GM10266 (cell line): ENCODE results near the gene ZBTB49.
"Not testable (repeated sequence)": the region's sequence is repeated elsewhere in the genome, so short reads cannot be mapped to it uniquely, and the experiment has no call there.

ENCODE experiments used
- DNase-seq: peaks from one replicate; pipeline ENCODE4 v3.0.0; 2012; ENCODE audit errors: extremely low spot score
- TF ChIP-seq, protein P1 (sequence below): IDR thresholded peaks from 2 replicates; pipeline ENCODE4 v1.5.1; 2012; ENCODE audit warnings: mild to moderate bottlenecking, low read depth; ENCODE audit not compliant: control insufficient read depth, insufficient read depth; ENCODE audit errors: missing control alignments

The ZBTB49 gene

DNA sequence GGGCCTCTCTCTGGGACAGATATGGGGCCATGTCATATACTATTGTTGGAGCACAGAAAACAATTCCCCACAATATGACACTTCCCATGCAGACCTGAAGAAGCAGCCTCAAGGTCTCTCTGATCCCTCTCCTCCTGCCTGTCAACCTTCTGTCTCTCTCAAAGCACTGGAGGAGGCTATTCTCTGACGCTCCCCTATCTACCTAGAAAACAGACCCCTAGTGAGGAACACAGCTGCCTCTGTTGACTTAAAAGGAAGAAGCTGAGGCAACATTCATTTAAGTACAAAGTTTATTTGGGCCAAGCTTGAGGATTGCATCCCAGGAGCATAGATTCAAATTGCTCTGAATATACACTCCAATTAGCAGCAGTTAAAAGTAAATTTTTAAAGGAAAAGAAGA lies 57.5 kb downstream of the ZBTB49 start:
- DNase-seq, result no peak

DNA sequence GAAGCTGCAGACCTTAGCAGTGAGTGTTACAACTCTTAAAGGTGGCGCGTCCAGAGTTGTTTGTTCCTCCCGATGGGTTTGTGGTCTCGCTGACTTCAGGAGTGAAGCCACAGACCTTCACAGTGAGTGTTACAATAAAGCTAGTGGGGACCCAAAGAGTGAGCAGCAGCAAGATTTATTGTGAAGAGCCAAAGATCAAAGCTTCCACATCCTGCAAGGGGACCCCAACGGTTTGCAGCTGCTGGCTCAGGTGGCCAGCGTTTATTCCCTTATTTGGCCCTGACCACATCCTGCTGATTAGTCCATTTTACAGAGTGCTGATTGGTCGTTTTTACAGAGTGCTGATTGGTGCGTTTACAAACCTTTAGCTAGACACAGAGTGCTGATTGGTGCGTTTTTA lies 58.5 kb downstream of the ZBTB49 start:
- DNase-seq, result not testable (repeated sequence)

More for the DNA sequence above, 57.5 kb downstream of the ZBTB49 start:
- TF ChIP-seq, protein P1, sequence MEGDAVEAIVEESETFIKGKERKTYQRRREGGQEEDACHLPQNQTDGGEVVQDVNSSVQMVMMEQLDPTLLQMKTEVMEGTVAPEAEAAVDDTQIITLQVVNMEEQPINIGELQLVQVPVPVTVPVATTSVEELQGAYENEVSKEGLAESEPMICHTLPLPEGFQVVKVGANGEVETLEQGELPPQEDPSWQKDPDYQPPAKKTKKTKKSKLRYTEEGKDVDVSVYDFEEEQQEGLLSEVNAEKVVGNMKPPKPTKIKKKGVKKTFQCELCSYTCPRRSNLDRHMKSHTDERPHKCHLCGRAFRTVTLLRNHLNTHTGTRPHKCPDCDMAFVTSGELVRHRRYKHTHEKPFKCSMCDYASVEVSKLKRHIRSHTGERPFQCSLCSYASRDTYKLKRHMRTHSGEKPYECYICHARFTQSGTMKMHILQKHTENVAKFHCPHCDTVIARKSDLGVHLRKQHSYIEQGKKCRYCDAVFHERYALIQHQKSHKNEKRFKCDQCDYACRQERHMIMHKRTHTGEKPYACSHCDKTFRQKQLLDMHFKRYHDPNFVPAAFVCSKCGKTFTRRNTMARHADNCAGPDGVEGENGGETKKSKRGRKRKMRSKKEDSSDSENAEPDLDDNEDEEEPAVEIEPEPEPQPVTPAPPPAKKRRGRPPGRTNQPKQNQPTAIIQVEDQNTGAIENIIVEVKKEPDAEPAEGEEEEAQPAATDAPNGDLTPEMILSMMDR, result no peak

DNA sequence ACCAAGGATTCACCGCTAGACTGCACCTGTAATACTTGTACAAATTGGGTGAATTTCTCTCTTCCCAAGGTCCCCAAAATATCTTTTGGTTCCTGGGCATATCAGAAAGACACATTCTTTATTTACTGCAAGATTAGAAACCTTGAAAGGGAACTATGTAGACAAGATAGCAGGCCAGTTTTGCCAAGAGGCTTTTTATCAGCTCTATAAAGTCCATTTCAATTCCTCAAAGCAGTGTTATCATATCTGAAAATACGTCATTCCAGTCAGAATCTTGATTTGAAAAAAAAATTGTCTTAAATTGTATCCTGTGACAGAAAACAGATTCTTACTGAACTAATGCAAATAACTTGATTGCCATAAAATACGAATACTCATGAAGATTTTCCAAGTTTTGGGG lies 59.8 kb downstream of the ZBTB49 start:
- TF ChIP-seq, protein P1, result no peak
- DNase-seq, result no peak

DNA sequence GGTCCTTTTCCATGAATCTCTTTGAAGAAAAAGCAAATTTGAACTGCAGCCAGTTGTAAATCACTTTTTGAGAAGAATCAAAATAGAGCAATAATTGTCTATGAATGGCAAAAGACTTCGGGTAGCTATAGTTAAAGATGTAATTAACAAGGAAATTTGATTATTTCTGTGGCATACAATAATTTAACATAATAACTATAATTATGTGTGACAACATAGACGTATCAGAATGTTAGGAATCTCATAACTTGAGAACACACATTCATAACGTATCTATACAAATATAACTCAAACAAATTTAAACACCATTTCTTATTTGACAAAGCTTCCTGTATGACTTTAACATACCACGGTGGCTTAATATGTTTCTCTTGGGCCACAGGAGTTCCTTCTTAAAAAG lies 60.9 kb downstream of the ZBTB49 start:
- TF ChIP-seq, protein P1, result no peak
- DNase-seq, result no peak

DNA sequence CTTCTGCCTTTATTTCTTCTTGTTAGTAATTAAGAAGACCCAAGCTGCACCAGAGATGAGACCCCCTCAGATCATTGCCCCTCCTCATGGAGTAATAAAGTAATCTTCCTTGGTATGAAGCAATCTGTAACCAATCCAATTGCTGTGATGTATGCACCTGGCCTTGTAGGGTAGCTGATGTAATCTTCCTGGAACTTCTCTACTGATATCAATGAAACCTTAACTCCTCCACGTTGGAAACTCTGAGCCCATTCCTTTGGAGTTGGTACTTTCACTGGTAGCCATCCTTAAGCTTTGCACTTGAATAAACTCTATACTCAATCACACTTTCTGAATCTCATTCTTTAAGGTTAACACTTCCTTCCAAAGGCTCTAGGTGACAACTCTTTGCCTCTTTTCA lies 65.3 kb downstream of the ZBTB49 start:
- TF ChIP-seq, protein P1, result no peak
- no peak for DNase-seq

DNA sequence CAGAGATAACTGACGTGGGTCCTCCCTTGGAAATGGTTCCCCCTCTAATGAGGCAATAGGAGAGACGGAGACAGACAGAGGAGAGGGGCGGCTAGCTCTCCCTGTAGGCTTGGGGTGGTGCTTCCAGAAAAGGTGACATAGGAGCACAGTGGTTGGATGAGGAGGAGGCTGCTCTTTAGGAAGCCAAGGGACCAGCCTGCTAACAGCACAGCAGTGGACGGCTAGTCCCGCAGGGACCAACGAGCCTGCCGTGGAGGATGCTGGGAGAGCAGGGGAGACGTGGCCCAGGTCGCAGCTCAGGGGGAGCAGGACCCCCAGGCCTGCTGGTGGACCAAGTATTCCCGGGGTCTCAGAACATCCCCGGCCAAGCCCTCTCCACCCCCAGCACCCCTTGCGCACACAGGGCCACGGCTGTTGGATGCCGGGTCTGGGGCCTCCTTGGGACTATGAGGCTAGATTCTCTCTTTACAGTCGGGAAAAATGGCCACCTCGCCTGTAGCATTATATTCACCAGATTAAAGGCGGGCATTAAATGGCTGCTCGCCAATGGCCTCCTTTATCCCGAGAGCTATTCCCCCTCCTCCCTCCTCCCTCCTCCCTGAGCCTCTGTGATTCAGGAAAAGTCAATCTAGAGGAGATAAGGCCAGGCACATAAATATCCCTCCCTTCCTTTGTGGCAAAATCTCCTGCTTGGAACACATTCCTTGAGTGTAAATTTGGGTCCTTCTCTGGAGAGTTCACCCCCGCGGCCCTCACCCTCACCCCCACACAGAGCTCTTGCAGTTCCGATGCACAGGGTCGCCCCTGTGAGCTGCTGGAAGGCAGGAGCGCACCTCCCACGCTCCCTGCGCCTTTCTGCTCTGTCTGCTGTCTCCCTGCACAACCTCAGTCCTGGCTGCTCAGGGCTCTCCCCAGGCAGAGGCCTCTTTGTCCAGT lies 66.3 kb downstream of the ZBTB49 start:
- TF ChIP-seq, protein P1, result no peak
- DNase-seq, result no peak

DNA sequence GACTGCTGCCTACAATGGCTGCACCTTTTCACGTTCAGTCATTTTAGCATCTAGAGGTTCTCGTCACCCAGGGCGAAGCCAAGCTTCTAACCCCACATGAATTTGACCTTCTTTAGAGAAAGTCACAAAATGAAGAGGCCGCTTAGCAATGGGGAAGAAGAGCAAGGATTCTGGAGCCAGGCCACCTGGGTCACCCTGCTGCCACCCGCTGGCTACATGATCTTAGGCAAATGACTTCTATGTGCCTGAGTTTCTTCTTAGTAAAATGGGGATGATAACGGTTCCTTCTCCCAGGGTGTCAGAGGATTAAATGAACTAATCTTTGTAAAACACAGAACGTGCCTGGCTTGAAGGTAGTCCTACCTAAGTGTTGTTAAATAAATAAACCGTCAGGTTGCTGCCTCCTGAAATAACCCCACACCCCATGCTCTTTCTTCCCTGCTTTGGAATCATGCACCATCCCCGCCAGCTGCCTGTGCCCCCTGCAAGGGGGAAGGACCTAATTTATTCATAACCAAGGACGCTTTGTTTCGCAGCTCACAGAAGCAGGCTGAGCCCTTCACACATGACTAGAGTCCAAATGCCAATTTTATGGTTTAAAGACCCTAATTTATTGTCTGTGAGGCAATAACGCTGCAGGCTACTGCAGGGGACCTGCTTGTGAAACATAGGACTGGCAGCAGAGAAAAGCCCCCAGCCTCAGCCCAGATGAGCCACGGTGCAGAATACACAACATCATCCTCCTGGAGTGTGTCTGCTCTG lies 68.2 kb downstream of the ZBTB49 start:
- DNase-seq, result no peak
- TF ChIP-seq, protein P1, result no peak
